ENCODE measurements around the gene LENG1.

DNA sequence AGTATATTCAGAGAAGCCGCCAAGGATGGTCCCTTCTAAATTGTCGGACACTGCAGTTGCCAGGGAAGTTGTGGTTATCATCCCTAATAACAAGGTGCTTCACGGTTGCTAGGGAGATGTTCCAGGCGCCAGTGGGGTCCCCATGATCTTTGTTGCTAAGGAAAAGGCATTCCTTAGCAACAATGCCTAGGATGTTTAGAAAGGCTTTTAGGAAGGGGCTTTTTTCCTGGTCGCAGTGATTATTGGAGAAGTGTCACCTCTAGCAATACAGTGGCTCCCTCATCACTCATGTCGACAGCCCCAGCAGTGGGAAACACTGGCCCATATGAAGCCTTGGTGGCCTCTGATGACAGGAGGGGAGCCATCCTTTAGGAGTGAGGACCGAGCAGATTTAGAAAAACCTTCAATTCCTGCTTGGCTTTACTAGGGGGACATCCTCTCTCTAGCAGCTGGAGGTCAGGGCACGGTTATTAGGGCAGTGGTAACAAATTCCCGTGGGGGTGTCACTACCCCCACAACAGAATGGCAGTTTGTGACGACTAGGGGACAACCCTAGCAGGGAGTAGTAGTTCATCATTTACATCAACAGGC, 19.8 kb upstream of the LENG1 start:
- TF ChIP-seq, protein P1, sequence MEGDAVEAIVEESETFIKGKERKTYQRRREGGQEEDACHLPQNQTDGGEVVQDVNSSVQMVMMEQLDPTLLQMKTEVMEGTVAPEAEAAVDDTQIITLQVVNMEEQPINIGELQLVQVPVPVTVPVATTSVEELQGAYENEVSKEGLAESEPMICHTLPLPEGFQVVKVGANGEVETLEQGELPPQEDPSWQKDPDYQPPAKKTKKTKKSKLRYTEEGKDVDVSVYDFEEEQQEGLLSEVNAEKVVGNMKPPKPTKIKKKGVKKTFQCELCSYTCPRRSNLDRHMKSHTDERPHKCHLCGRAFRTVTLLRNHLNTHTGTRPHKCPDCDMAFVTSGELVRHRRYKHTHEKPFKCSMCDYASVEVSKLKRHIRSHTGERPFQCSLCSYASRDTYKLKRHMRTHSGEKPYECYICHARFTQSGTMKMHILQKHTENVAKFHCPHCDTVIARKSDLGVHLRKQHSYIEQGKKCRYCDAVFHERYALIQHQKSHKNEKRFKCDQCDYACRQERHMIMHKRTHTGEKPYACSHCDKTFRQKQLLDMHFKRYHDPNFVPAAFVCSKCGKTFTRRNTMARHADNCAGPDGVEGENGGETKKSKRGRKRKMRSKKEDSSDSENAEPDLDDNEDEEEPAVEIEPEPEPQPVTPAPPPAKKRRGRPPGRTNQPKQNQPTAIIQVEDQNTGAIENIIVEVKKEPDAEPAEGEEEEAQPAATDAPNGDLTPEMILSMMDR (conservative IDR thresholded peaks at IDR 0.05; ENCODE audit: low read length): no peak
- no peak for TF ChIP-seq EZH2phosphoT487 (IDR thresholded peaks at IDR 0.05; ENCODE audit: borderline replicate concordance)
